Kidney capillary endothelial cell (primary cell): ENCODE measurements around the gene CKMT2.
A peak's percentile ranks its signal among the peaks of the same experiment; 100 is the strongest.
"Not testable (repeated sequence)": the region's sequence is repeated elsewhere in the genome, so short reads cannot be mapped to it uniquely, and the experiment has no call there.

Source experiments
- DNase-seq: peaks from one replicate; pipeline ENCODE4 v3.0.0-alpha.2; 2018; ENCODE audit warnings: low spot score

CKMT2 gene

DNA sequence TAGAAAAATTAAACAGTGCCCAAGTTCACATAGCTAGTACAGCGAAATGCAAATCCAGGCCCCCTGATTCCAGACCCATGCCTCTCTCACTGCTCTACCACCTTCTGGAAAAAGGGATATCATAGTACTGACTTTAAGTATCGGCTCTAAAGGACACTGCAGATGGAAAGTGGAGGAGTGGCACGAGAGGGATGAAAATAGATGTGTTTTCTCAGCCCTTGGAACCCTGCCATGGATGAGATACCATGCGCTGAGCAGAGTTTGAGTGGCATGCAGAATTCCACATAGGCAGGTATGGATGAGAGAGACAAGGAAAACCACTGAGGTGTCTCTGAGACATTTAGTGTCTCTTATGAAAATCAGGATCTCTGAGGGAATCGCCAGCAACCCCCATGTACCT lies 18.8 kb downstream of the CKMT2 start:
- no peak for DNase-seq

DNA sequence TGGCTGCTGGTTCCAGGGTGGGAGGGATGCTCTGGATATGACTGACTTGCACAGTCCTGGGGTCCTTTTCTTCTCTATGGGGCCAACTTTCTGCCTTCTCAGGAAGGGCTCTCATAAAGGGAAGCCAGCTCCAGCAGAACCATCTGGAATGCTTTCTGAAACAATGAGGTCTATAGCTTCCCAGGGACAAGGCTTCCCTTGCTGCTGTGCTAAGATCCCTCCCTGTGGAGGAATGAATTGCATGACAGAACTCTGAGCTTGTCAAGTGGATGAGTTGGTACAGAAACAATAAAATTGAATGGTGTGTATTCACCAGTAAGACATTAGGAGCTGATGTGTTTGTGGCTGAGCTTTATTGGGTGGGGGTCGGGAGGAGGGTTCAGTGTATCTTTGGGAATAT lies 19.8 kb downstream of the CKMT2 start:
- DNase-seq: no peak

GRCh38 chr5:81253875-81254274 lies 20.8 kb downstream of the CKMT2 start:
- no peak for DNase-seq

DNA sequence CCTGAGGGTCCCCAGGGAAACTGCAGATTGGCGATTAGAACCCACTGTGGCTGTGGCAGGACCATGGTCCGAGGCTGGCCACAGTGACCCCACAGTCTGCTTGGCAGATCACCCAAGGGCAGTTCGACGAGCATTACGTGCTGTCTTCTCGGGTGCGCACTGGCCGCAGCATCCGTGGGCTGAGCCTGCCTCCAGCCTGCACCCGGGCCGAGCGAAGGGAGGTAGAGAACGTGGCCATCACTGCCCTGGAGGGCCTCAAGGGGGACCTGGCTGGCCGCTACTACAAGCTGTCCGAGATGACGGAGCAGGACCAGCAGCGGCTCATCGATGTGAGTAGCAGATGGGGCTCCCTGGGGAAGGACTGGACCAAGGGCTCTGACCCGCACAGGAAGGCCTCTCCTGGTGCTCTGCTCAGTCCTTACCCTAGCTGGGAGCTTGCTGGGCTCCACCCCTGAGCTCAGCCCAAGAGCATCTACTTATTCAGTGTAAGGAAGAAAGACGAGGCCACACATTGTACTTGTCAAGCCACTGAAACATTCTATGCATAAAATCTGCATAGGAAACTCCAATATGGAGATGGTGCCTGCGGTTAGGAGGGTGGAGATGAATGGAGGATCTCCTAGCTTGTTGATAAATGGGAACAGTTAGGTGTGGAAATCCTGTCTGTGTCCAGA lies 21.9 kb downstream of the CKMT2 start:
- DNase-seq: no peak

DNA sequence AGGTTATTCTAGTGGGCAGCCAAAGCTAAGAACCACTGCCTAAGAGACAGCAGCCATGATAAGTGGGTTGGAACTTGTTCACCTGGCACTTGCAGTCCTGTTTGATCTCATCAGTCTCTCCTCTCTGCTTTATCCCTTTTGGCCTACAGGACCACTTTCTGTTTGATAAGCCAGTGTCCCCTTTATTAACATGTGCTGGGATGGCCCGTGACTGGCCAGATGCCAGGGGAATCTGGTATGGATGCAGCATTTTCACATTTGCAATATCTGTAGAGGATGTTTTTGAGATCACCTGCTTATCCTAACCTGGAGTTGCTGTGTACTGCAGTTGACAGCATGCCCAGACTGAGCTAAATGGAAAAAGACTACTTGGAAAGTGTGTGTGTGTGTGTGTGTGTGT lies 23.6 kb downstream of the CKMT2 start:
- no peak for DNase-seq

GRCh38 chr5:81262796-81263195 lies 29.7 kb downstream of the CKMT2 start:
- DNase-seq: not testable (repeated sequence)

- no peak for DNase-seq
Observed at GRCh38 chr5:81265101-81265500, 32.0 kb downstream of the CKMT2 start.

DNA sequence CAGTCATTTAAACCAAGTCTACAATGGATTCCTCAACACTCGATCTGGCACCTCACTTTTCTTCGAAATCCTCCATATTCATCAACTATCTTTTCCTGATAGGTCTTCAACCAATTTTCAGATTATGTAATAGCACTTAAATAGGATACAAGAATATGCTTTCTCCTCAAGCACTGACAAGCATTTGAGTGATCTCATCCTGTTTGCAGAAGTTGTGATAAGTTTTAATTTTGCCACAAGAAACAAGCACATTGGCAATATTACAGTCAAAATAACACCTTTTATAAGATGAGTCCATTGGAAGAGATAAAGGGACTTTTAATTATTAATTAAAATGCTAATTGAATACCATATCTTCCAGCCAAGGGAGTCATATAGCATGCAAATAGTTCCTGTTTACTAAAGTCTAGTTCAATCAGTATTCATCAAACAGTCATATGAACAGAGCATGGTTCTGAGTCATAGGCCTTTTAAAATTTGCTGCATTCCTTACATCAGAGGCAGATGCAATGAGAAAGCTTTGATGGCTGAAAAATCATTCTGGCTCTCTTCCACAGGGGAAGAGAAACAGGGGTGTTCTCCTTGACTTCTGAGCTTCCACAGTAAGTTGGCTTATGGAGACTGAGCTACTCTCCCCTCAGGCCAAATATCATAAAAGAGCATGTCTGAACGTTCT lies 35.5 kb downstream of the CKMT2 start:
- peak; percentile 20 for DNase-seq

- no peak for DNase-seq
Observed at GRCh38 chr5:81269751-81270393, 36.8 kb downstream of the CKMT2 start.

- DNase-seq: not testable (repeated sequence)
Observed at GRCh38 chr5:81270394-81271027, 37.4 kb downstream of the CKMT2 start.

DNA sequence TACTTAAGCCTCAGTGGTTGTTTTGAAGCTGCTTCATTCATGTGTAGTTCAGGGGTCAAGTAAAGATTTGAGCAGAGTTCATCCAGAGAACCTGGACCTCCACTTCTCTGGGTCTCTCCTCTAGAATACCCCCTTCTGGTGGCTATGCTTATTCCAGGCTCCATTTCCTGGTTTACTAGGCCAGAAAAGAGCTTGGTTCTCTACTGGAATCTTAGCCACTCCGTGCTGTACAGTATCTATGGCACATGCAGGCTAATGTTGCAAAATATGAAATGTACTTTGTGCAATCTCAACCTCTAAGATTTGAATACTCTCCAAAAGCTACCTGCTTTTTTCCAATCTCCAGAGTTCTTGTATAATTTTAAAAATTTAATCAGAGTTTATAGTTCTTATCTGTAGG lies 50.9 kb downstream of the CKMT2 start:
- no peak for DNase-seq

DNA sequence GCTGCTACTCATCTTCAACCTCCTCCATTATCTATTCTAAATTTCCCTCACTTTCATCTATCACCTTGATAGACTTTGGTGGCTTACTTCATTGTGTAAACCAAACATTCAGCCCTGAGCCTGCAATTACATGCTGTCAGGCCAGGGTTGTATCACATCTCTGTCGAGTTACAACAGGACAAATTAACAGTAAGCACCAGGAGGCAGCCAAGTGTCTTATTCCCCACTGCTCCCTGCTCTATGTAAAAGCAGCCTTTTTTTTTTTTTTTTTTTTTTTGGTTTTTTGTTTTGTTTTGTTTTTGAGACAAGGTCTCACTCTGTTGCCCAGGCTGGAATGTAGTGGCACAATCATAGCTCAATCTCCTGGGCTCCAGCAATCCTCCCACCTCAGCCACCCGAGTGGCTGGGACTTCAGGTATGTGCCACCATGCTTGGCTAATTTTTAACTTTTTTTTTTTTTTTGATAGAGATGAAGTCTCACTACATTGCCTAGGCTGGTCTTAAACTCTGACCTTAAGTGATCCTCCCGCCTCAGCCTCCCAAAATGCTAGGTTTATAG lies 53.0 kb downstream of the CKMT2 start:
- DNase-seq: no peak

- DNase-seq: no peak
Observed at GRCh38 chr5:81288021-81288433, 54.9 kb downstream of the CKMT2 start.

DNA sequence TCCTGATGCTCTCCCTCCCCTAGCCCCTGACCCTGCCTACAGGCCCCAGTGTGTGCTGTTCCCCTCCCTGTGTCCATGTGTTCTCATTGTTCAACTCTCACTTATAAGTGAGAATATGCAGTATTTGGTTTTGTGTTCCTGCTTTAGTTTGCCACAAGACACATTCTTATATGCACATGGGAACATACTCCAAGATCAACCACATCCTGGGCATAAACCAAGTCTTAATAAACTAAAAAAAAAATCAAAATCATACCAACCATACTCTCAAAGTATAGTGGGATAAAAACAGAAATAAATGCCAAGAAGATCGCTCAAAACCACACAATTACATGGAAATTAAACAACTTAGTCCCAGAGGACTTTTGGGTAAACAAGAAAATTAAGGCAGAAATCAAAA lies 57.0 kb downstream of the CKMT2 start:
- DNase-seq: no peak

DNA sequence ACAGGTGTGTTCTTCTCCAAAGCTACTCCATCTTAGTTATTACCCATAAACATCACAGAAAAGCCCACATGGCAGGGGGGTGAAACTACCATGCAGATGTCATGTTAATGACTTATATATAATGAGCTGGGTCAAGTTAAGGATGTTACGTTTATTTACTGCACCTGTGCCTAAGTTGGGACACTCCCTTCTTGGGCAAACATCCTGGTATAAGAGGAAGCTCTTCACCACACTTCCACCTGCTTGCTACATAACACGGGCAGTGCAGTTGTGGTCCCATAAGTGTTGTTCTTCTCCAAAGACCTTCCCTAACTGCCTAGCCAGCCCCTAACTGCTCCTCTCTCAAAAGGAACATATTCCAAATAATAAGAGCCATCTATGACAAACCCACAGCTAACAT lies 59.0 kb downstream of the CKMT2 start:
- DNase-seq: no peak

DNA sequence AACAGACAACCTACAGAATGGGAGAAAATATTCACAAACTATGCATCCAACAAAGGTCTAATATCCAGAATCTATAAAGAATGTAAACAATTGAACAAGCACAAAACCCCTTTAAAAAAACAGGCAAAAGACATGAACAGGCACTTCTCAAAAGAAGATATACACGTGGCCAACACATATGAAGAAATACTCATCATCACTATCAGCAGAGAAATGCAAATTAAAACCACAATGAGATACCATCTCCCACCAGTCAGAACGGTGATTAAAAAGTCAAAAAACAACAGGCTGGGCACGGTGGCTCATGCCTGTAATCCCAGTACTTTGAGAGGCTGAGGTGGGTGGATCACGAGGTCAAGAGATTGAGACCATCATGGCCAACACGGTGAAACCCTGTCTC lies 60.9 kb downstream of the CKMT2 start:
- not testable (repeated sequence) for DNase-seq

- DNase-seq: no peak
Observed at GRCh38 chr5:81297531-81297930, 64.4 kb downstream of the CKMT2 start.

- DNase-seq: peak; percentile 38
Observed at GRCh38 chr5:81300921-81301270, 67.8 kb downstream of the CKMT2 start.

- peak; percentile 91 for DNase-seq
Observed at GRCh38 chr5:81301271-81302015, 68.3 kb downstream of the CKMT2 start, which contains the start of gene ZCCHC9. TSS of gene ZCCHC9 (plus strand) at chr5:81301587. CDS start at chr5:81304758, 3,171 bp downstream.

GRCh38 chr5:81302596-81302995 lies 69.5 kb downstream of the CKMT2 start:
- no peak for DNase-seq

DNA sequence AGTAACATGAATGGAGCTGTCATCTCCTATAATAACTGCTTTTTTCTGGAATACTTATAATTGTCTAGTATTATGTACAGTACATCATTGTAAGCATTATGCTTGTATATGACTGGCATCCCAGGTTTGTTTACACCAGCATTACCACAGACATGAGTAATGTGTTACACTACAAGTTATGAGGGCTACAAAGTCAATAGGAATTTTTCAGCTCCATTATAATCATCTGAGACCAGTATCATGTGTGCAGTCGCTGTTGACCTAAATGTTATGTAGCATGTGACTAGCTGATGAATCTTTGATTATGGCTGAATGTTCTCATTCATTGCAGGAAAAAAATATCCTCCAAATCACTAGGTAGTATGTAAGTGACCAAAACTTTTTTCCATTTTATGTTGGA lies 70.4 kb downstream of the CKMT2 start:
- DNase-seq: no peak

DNA sequence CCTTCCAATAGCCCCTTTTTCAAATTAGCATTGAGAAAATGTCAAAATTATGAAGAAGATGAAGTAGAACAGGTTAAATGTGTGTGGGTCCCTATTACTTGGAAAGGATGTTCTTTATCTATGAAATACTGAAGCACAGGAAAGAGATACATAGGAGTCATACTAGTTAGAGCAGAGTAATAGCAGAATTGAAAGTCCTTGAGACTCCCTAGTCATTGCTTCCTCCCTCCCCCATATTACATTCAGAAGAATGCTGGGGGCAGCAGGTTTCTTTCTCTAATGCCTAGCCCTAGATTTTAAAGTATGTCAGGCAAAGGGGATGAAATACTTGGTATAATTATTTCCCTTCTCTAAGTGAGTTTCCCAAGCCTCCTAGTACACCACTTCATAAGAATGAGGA lies 72.7 kb downstream of the CKMT2 start:
- DNase-seq: no peak
